ENCODE results near the gene NBAS. TPM values are rescaled to one million over a fixed set of nuclear protein-coding genes. Genes with fewer than 3 reads are reported as not detected.

The NBAS gene
- total and polyA plus RNA-seq, 2 donors (not counting 3 experiments of a cell fraction or from before 2014, with no cell fraction given) = 29.4 to 43.0 TPM

DNA sequence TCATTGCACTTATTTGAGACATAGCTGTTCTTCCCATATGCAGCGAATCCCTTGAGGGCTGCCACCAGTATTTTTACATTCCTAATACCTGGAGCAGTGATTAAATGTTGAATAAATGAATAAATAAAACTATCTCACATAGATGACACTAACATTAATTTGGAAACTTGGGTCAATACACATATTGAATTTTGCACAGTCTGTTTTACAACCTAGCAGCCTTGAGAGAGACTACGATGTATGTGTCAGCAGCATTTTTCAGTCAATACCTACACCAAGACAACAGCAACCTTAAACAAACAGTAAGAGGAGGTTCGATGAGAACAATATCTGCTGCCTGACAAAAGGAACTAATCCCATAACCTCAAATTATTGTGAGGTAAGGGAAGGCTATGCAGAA is 53.4 kb downstream of the NBAS start:
- no peak for TF ChIP-seq EZH2 (IDR thresholded peaks at IDR 0.05; ENCODE audit: borderline replicate concordance, low read depth, low read length, severe bottlenecking)
- TF ChIP-seq POLR2AphosphoS5 (IDR thresholded peaks at IDR 0.05; ENCODE audit: insufficient read depth, low read depth, low read length) = no peak
- no peak for TF ChIP-seq GATA2 (IDR thresholded peaks at IDR 0.05; ENCODE audit: insufficient read depth, insufficient read length, low read depth, low read length)
- TF ChIP-seq, protein P1, sequence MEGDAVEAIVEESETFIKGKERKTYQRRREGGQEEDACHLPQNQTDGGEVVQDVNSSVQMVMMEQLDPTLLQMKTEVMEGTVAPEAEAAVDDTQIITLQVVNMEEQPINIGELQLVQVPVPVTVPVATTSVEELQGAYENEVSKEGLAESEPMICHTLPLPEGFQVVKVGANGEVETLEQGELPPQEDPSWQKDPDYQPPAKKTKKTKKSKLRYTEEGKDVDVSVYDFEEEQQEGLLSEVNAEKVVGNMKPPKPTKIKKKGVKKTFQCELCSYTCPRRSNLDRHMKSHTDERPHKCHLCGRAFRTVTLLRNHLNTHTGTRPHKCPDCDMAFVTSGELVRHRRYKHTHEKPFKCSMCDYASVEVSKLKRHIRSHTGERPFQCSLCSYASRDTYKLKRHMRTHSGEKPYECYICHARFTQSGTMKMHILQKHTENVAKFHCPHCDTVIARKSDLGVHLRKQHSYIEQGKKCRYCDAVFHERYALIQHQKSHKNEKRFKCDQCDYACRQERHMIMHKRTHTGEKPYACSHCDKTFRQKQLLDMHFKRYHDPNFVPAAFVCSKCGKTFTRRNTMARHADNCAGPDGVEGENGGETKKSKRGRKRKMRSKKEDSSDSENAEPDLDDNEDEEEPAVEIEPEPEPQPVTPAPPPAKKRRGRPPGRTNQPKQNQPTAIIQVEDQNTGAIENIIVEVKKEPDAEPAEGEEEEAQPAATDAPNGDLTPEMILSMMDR (IDR thresholded peaks at IDR 0.05; ENCODE audit: extremely low read depth in 1 of 2, insufficient read depth in 1 of 2, low read depth in 1 of 2, low read length in 2 of 2) = no peak
- no peak for TF ChIP-seq MYC (IDR thresholded peaks at IDR 0.05; ENCODE audit: low read depth, low read length)
- TF ChIP-seq POLR2A (IDR thresholded peaks at IDR 0.05; ENCODE audit: low read depth, low read length) = no peak
- TF ChIP-seq, protein P2, sequence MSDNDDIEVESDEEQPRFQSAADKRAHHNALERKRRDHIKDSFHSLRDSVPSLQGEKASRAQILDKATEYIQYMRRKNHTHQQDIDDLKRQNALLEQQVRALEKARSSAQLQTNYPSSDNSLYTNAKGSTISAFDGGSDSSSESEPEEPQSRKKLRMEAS (IDR thresholded peaks at IDR 0.05; ENCODE audit: insufficient read depth, insufficient read length) = no peak
- no peak for TF ChIP-seq FOS (IDR thresholded peaks at IDR 0.05; ENCODE audit: borderline replicate concordance, insufficient read depth, low read length)
- TF ChIP-seq JUN (IDR thresholded peaks at IDR 0.05; ENCODE audit: borderline replicate concordance, insufficient read depth, insufficient read length, low read depth) = no peak
- no peaks in the 10 kb centered on the region for H3K79me2 ChIP-seq (ENCODE audit: control insufficient read depth, insufficient read depth, low read length)
- no peak overlapping the region for H3K4me2 ChIP-seq (ENCODE audit: insufficient read depth, low read length)
- no peaks in the 10 kb centered on the region for H4K20me1 ChIP-seq (replicated peaks; ENCODE audit: control insufficient read depth, extremely low read depth, insufficient read depth, low read length)
- FAIRE-seq (no peak), DNase-seq (ENCODE audit: low read depth, low spot score) (no peak)
- H3K4me1 ChIP-seq (ENCODE audit: control insufficient read depth, extremely low read depth, insufficient read depth, low read length) = peaks cover 2% of the 10 kb centered on the region
- H2AFZ ChIP-seq (ENCODE audit: low read depth, low read length) = no peak overlapping the region
- no peak overlapping the region for H3K27ac ChIP-seq (ENCODE audit: insufficient read depth, low read depth, low read length)
- no peaks in the 10 kb centered on the region for H3K9me3 ChIP-seq (replicated peaks; ENCODE audit: control insufficient read depth, insufficient read depth, low read length)
- H3K36me3 ChIP-seq (ENCODE audit: control insufficient read depth in 2 of 2, extremely low read depth in 1 of 2, insufficient read depth in 2 of 2, low read length in 2 of 2) = peaks cover 0 to 5% of the 10 kb centered on the region in 2 experiments
- no TSS peak for BruUV-seq (replicated peaks)
- dilution Hi-C loops (cut with MboI; ENCODE audit: extremely low pct_ligation_motif_present, low sequenced_read_pairs) (no loop called here), intact Hi-C loops (cut with micrococcal nuclease) (no loop called here)
- no peak overlapping the region for H3K9ac ChIP-seq (replicated peaks; ENCODE audit: extremely low read depth, insufficient read depth, low read length)
- ChIA-PET POLR2A (no interaction called here), CTCF (interaction anchor here (1.3 kb wide), 1 partner anchor 9 kb away, joined by 3 read pairs; no protein-coding TSS in a partner anchor)
- peaks cover 2% of the 10 kb centered on the region for H3K9me1 ChIP-seq (replicated peaks; ENCODE audit: control insufficient read depth, extremely low read depth, insufficient read depth, low read length)
- no peaks in the 10 kb centered on the region for H3K27me3 ChIP-seq (ENCODE audit: control insufficient read depth in 2 of 2, insufficient read depth in 2 of 2, low read length in 2 of 2)
- no peak overlapping the region for H3K4me3 ChIP-seq (replicated peaks in 1 of 3; ENCODE audit: insufficient read depth in 1 of 3, low read depth in 1 of 3, low read length in 3 of 3)

Data from endothelial cell of umbilical vein (primary cell).